ENCODE measurements around the gene POMT2.

GRCh38 chr14:77238996-77239395, 81.7 kb downstream of the POMT2 start:
- TF ChIP-seq YY1 (IDR thresholded peaks at IDR 0.05; ENCODE audit: low read depth) (no peak), CTCF (IDR thresholded peaks at IDR 0.05) (no peak), TAF1 (IDR thresholded peaks at IDR 0.05; ENCODE audit: borderline replicate concordance, low read depth, low read length) (no peak), JUND (IDR thresholded peaks at IDR 0.05) (no peak), REST (IDR thresholded peaks at IDR 0.05; ENCODE audit: low read depth, low read length) (no peak), MXI1 (IDR thresholded peaks at IDR 0.05; ENCODE audit: low read depth, low read length) (no peak), EP300 (IDR thresholded peaks at IDR 0.05; ENCODE audit: borderline replicate concordance in 1 of 2, low read depth in 1 of 2, low read length in 1 of 2) (no peak), NFIC (IDR thresholded peaks at IDR 0.05; ENCODE audit: borderline replicate concordance) (no peak)
- TF ChIP-seq, protein P1, sequence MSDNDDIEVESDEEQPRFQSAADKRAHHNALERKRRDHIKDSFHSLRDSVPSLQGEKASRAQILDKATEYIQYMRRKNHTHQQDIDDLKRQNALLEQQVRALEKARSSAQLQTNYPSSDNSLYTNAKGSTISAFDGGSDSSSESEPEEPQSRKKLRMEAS (IDR thresholded peaks at IDR 0.05; ENCODE audit: low read depth), result no peak
- TF ChIP-seq, protein P2, sequence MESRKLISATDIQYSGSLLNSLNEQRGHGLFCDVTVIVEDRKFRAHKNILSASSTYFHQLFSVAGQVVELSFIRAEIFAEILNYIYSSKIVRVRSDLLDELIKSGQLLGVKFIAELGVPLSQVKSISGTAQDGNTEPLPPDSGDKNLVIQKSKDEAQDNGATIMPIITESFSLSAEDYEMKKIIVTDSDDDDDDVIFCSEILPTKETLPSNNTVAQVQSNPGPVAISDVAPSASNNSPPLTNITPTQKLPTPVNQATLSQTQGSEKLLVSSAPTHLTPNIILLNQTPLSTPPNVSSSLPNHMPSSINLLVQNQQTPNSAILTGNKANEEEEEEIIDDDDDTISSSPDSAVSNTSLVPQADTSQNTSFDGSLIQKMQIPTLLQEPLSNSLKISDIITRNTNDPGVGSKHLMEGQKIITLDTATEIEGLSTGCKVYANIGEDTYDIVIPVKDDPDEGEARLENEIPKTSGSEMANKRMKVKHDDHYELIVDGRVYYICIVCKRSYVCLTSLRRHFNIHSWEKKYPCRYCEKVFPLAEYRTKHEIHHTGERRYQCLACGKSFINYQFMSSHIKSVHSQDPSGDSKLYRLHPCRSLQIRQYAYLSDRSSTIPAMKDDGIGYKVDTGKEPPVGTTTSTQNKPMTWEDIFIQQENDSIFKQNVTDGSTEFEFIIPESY (IDR thresholded peaks at IDR 0.05; ENCODE audit: borderline replicate concordance, low read depth), result no peak

Measured in SK-N-SH (cell line).